Erythroblast (primary cell): ENCODE data around the gene ADAMTS18.

Source experiments
- DNase-seq, 2 experiments: peaks; one replicate each; lab custom pipeline; 2025; lab: John Stamatoyannopoulos, UW
- GATA1 ChIP-seq: IDR thresholded peaks from 2 replicates; pipeline ENCODE4 v1.6.1; 2011; ENCODE audit warnings: low read depth, mild to moderate bottlenecking, control low read depth, low read length, moderate library complexity
- POLR2A ChIP-seq: IDR thresholded peaks from 2 replicates; pipeline ENCODE4 v1.6.1; 2011; ENCODE audit warnings: mild to moderate bottlenecking, low read length

The ADAMTS18 gene

GRCh38 chr16:77335652-77336234 is 99.1 kb downstream of the ADAMTS18 start:
- DNase-seq = no peak
- TF ChIP-seq POLR2A (no peak), GATA1 (no peak)

DNA sequence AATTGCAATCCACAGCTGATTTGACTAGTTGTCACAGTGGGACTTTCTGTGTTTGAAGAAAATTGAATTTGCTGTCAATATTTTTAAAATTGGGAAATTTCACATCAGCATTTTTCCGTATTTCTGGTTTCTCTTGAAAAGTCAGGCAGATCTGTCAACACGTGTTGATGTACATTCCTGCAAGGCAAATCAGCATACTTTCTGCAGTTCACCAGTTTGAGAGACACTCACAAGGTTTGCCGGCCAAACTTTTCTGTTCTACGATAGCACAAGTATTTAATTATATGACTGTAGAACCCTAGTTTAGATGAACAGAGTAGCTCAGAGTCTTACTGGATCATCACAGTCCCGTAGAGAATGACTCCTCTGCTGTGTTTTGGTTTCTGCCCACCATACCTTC is 102.0 kb downstream of the ADAMTS18 start:
- no peak for DNase-seq
- TF ChIP-seq GATA1 (no peak), POLR2A (no peak)

DNA sequence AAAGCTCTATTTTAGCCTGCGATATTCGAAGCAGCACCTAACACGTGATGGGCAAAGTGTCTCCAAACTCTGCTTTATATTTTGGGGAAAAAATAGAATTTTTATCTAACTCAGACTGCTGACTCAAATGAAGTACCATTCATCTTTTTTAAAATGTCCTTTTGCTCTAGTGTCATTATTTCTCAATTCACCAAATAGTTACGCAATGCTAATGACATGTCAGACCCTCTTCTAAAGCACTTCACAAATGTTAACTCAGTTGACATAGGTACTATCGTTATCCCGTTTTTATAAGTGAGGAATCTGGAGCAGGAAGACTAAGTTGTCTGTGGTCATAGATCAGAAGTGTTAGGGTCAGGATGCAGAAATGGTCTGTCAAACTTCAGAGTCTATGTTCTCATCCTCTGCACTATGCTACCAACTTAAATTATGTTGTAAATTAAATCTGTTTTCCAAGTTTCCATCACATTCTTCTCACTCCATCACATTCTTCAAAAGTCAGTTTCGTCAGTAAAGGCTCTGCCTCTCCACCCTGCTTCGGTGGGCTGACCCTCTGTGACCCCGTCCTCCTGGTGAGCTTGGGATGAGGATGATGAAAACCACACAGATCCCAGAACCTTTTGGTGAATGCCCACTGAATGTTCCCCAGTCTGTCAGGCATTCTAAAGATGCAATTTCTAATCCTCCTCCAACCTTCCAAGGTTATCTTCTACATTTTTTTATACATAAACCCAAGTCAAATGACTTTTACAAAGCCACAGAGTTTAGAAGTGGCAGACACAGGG is 102.8 kb downstream of the ADAMTS18 start:
- TF ChIP-seq POLR2A (no peak), GATA1 (no peak)
- DNase-seq = no peak

GRCh38 chr16:77331043-77331442 is 103.8 kb downstream of the ADAMTS18 start:
- no peak for DNase-seq
- no peak for TF ChIP-seq GATA1
- no peak for TF ChIP-seq POLR2A

DNA sequence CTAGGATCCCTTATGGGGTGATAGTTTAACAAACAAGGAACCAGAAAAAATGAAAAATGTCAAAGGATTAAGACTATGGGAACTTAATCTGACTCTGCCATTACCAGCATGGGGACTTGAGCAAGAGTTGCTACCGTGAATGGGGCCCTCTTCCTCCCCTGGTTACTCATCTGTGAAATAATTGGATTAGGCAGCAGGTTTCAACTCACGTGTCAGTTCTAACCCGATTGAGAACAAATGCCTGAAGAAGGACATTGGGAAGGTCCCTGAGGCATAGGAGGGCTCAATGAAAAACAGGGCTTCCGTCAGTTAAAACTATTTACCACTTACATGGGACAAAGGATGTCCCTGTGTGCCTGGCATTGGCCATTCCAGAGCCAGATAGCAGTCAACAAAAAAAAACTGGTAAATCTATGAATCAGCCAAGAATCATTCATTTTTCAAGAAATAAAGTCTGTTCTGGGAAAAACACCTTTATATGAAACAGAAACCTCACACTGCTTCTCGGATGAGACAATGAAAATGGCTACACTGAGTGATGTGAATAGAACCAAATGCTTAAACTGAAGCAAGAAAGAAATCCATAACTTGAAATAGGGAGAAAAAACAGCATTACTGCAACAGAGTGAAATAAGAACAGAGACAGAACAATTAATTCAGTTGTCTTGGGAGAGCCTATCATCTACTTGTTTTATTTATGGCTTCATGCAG is 104.3 kb downstream of the ADAMTS18 start:
- no peak for TF ChIP-seq GATA1
- TF ChIP-seq POLR2A = no peak
- no peak for DNase-seq

- no peak for TF ChIP-seq GATA1
- no peak for TF ChIP-seq POLR2A
- DNase-seq = no peak
Measured at GRCh38 chr16:77328768-77329167, 106.1 kb downstream of the ADAMTS18 start.

DNA sequence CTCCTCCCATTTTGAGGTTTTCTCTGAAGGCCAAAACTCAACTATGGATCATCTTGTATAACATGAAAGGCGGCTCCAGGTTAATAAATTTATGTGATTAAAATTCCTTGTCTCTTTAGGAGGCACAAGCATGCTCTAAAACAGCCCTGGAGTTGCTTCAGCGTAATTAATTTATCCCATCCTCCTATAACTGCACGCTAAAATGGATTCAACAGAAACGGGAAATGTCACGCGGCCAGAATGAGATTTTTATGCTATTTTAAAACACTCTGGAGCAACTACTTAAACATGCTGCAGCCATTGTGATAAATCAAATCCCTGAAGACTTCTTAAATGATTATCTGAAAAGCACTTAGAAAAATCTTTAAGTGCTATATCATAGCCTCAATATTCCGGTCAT is 106.6 kb downstream of the ADAMTS18 start:
- no peak for DNase-seq
- no peak for TF ChIP-seq GATA1
- no peak for TF ChIP-seq POLR2A

DNA sequence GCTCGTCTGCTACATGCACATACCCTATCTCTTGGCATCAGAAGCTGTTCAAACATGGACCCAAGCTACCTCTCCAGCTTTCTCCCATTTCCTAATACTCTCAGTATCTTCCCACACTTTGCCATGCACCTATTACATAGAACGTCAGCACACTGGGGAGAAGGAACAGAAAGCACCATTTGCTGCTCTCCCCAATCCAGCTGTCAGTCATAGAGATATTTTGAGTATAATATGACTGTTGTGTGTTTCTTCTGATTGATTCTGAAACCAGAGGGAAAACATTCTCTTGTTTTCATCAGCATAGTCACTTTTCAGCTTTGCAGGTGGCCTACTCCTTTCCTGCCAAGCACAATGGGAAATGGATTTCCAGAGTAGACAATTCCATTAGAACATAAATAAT is 107.1 kb downstream of the ADAMTS18 start:
- no peak for DNase-seq
- TF ChIP-seq POLR2A = no peak
- TF ChIP-seq GATA1 = no peak

DNA sequence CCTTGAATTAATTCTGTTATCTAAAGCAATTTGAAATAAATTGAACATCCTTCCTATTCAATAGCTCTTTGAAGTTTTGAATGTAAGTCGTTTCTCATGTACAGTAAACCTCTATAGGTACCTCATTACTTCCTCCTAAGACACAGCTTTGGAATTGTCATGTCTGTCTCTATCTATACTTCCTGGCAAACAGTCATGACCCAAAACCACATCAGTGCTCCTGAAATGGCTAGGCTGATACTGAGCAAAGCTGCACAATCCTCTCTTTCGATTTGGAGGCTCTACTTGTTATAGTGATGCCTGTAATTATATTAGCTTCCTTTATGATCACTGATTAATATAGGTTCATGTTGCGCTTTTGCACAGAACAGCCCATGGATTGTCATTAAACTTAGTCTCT is 110.1 kb downstream of the ADAMTS18 start:
- no peak for TF ChIP-seq POLR2A
- TF ChIP-seq GATA1 = no peak

DNA sequence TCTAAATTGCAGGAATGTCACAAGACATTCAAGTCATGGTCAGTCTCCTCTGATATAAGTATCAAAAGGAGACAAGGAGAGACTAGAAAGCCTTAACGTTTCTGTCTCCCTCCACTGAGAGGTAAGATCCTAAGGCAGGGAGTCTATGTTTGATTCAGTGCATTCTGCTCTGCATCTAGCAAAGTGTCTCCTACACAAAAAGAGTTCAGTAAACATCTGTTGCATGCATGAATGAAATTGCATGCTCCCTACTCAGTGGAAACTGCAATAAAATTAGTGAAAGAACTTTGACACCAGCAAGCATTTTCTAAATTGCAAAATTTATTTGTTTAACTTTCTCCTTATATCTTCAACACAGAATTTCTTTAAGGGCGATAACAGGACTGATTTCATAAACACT is 111.1 kb downstream of the ADAMTS18 start:
- TF ChIP-seq GATA1 (no peak), POLR2A (no peak)
- DNase-seq = no peak

More for the DNA sequence above, 110.1 kb downstream of the ADAMTS18 start:
- no peak for DNase-seq

- DNase-seq = no peak
Measured at GRCh38 chr16:77322757-77323156, 112.1 kb downstream of the ADAMTS18 start.

DNA sequence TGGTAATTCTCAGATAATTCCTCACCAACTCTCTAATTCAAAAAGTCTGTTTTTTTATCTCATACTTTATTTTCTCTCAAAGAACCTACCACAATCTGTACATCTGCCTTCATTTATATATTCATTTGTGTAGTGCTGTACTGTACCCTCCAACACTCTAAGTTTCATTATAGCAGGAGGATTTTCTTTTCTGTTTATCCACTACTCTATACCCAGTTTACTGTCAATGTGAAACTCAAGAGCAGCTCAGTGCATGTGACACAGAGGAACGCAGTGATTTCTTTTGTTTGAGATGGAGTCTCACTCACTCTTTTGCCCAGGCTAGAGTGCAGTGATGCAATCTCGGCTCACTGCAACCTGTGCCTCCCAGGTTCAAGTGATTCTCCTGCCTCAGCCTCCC is 117.8 kb downstream of the ADAMTS18 start:
- TF ChIP-seq POLR2A = no peak
- no peak for TF ChIP-seq GATA1
- no peak for DNase-seq

More at GRCh38 chr16:77322757-77323156, 112.1 kb downstream of the ADAMTS18 start:
- TF ChIP-seq GATA1 (no peak), POLR2A (no peak)

- TF ChIP-seq GATA1 = no peak
- no peak for TF ChIP-seq POLR2A
- DNase-seq = no peak
Measured at GRCh38 chr16:77310877-77311276, 124.0 kb downstream of the ADAMTS18 start.

GRCh38 chr16:77308163-77308561 is 126.7 kb downstream of the ADAMTS18 start:
- DNase-seq = no peak
- no peak for TF ChIP-seq GATA1
- TF ChIP-seq POLR2A = no peak
